ENCODE measurements around the gene TRIM4. TPM values are rescaled to one million over a fixed set of nuclear protein-coding genes. Genes with fewer than 3 reads are reported as not detected.

The TRIM4 gene, protein sequence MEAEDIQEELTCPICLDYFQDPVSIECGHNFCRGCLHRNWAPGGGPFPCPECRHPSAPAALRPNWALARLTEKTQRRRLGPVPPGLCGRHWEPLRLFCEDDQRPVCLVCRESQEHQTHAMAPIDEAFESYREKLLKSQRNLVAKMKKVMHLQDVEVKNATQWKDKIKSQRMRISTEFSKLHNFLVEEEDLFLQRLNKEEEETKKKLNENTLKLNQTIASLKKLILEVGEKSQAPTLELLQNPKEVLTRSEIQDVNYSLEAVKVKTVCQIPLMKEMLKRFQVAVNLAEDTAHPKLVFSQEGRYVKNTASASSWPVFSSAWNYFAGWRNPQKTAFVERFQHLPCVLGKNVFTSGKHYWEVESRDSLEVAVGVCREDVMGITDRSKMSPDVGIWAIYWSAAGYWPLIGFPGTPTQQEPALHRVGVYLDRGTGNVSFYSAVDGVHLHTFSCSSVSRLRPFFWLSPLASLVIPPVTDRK
- total RNA-seq: 12.5 and 21.3 TPM in 2 replicates

DNA sequence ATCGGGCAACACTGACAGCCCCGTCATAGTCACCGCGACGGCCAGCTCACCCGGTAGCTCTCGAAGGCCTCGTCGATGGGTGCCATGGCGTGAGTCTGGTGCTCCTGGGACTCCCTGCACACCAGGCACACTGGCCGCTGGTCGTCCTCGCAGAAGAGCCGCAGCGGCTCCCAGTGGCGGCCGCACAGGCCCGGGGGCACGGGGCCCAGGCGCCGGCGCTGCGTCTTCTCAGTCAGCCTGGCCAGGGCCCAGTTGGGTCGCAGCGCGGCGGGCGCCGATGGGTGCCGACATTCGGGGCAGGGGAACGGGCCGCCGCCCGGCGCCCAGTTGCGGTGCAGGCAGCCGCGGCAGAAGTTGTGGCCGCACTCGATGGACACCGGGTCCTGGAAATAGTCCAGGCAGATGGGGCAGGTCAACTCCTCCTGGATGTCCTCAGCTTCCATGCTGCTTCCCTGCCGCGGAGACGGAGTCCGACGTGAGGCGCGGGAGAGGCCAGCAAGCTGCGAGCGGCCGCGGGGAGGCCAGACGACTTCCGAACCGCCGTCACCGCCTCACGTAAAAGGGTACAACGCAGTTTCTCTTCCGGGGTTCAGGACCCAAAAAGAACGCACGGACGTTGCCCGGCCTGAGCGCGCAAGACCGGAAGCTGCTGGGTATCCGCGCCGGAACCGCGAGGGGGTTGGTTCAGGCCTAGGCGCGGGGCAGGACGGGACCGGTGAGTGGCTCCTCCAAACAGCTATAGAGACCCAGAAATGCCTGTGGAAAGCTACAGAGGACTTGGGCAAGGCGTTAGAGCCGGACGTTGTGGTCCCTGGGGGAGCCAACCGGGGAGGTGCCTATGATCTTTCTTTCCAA, at the start of gene TRIM4:
TSS of gene TRIM4 (minus strand) at position 572 of the 855 bp plus-strand sequence. CDS start at position 443, 129 bp downstream.

DNA sequence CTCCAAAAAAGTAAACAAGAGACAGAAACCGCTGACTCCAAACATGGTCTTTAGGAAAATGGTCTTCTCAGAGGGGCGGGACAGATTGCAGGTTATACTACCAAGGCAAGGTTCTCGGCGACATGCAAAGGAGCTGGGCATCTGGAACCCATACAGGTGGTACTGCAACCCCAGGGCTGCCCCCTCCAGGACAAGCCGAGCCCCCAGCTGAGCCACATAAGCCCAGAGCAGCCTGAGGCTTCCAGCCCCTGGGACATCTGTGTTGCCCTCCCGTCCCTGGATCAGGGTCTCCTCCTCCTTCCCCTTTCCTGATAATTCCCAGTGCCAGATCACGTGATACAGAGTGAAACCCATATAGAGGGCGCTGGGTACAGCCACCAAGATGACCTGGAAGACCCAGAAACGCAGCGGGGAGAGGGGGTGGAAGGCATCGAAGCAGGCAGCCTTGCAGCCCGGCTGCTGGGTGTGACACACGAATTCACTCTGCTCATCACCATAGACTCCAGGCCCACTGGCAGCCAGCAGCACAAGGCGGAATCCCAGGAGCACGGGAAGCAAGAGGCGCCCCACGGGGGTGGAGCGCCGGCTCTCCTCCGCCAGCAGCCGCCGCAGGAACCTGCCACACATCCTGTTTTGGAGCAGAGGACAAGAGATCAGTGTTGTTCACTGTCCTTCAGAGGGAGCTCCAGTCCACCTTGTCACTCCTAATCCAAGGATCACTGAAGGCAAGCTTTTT, 9.8 kb upstream of the TRIM4 start, which contains the start of gene GJC3:
TSS of gene GJC3 (minus strand) at position 627 of the 736 bp plus-strand sequence. CDS start at position 627, 0 bp downstream.

DNA sequence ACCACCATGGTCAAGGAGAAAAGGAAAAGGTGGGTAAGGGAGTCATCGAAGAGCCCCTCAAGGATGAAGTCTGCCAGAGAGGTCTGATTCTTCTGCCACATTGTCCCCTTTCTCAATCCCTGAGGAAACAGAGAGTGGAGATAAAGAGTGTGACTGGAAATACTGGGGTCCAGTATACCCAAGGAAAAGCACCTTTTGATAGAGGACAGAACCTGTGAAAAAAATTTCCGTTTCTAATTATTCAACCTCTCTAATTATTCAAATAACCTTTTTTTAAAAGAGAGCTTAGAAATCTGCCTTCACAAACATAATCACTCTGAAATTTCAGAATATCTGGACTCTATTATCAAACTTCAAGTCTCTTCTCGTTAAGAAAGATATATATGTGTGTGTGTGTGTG, 42.4 kb downstream of the TRIM4 start, which contains the start of gene OR2AE1:
TSS of gene OR2AE1 (minus strand) at position 101 of the 400 bp plus-strand sequence. CDS start at position 101, 0 bp downstream.

Other genes with a start within 250 kb of the TRIM4 start
- 0.53 and 2.3 TPM in 2 replicates for gene CYP3A5, start 239.5 kb downstream of the TRIM4 start, total RNA-seq
- not detected in 2 replicates for gene CYP3A7, start 184.3 kb downstream of the TRIM4 start, total RNA-seq
- not detected in 2 replicates for gene CYP3A4, start 135.3 kb downstream of the TRIM4 start, total RNA-seq
- gene CYP3A43, start 91.5 kb downstream of the TRIM4 start, total RNA-seq: not detected in 2 replicates
- gene OR2AE1, start 42.5 kb downstream of the TRIM4 start, total RNA-seq: not detected in 2 replicates
- not detected in 2 replicates for gene GJC3, start 10.1 kb upstream of the TRIM4 start, total RNA-seq
- 0.39 TPM in 1 of 2 replicates, not detected in the other for gene AZGP1, start 56.5 kb upstream of the TRIM4 start, total RNA-seq
- gene ZKSCAN1, start 96.1 kb upstream of the TRIM4 start, total RNA-seq: 18.6 and 21.3 TPM in 2 replicates
- 9.1 and 10.7 TPM in 2 replicates for gene ZSCAN21, start 130.2 kb upstream of the TRIM4 start, total RNA-seq
- gene ZNF3, start 162.2 kb upstream of the TRIM4 start, total RNA-seq: 10.3 and 11.4 TPM in 2 replicates
- 52.7 and 64.4 TPM in 2 replicates for gene COPS6, start 169.4 kb upstream of the TRIM4 start, total RNA-seq
- gene MCM7, start 181.9 kb upstream of the TRIM4 start, total RNA-seq: 63.3 and 194 TPM in 2 replicates
- 8.4 and 12.8 TPM in 2 replicates for gene AP4M1, start 182.1 kb upstream of the TRIM4 start, total RNA-seq
- 59.5 and 65.9 TPM in 2 replicates for gene TAF6, start 199.8 kb upstream of the TRIM4 start, total RNA-seq
- 10.3 and 11.2 TPM in 2 replicates for gene CNPY4, start 200.1 kb upstream of the TRIM4 start, total RNA-seq
- 1.2 and 1.8 TPM in 2 replicates for gene MBLAC1, start 207.4 kb upstream of the TRIM4 start, total RNA-seq
- gene LAMTOR4, start 229.4 kb upstream of the TRIM4 start, total RNA-seq: 135 and 222 TPM in 2 replicates
- gene TRAPPC14, start 239.2 kb upstream of the TRIM4 start, total RNA-seq: 8.4 and 9.6 TPM in 2 replicates
- gene GAL3ST4, start 249.1 kb upstream of the TRIM4 start, total RNA-seq: 3.0 and 3.5 TPM in 2 replicates

Measured in hair follicular keratinocyte (primary cell).